HG03565 (cell line): ENCODE data around the gene KCNH2.

ENCODE experiments used
- ATAC-seq: cut with Tn5 transposase; IDR thresholded peaks from one replicate; pipeline ENCODE4 v1.9.1; 2021; ENCODE audit warnings: mild to moderate bottlenecking, moderate library complexity; ENCODE audit not compliant: unreplicated experiment

The KCNH2 gene

DNA sequence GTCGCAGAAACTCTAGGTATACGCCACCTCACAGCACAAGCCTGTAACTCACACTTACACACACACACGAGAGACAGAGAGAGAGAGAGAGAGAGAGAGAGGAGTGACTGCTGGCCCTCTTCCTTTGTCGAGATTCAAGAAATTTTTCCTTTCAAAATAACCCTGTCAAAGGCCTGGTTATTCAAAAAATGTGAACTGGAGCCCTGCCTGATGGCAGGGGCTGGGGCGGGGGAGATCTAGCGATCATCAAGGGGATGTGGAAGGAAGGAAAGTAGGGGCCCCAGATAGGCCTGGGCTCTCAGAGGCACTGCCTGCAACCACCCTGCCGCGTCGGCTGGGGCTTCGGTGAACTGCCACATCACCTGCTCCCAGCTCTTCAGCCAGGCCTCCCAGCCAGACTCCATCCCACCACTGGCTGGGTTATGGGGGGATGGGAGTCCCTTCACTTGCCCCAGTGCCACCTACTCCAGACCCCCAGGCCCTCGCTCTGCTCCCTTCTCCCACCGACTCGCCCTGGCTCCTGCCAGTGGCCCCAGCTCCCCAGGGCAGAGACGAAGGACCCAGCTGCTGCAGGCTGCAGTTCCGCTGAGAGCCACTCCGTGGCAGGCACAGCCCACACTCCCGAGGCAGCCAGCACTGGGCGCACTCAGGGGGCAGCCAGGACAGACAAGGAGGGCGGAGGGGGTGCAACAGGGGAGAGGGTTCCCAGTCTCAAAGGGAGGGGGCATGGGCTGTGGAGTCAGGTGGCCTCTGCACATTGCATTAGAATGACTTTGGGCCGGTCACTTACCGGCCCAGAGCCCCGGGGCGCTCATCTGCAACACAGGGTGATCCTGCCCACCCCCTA is 15.3 kb downstream of the KCNH2 start:
- ATAC-seq = no peak

GRCh38 chr7:150962290-150962552 is 15.9 kb downstream of the KCNH2 start:
- no peak for ATAC-seq

GRCh38 chr7:150961510-150962289 is 16.4 kb downstream of the KCNH2 start:
- no peak for ATAC-seq

DNA sequence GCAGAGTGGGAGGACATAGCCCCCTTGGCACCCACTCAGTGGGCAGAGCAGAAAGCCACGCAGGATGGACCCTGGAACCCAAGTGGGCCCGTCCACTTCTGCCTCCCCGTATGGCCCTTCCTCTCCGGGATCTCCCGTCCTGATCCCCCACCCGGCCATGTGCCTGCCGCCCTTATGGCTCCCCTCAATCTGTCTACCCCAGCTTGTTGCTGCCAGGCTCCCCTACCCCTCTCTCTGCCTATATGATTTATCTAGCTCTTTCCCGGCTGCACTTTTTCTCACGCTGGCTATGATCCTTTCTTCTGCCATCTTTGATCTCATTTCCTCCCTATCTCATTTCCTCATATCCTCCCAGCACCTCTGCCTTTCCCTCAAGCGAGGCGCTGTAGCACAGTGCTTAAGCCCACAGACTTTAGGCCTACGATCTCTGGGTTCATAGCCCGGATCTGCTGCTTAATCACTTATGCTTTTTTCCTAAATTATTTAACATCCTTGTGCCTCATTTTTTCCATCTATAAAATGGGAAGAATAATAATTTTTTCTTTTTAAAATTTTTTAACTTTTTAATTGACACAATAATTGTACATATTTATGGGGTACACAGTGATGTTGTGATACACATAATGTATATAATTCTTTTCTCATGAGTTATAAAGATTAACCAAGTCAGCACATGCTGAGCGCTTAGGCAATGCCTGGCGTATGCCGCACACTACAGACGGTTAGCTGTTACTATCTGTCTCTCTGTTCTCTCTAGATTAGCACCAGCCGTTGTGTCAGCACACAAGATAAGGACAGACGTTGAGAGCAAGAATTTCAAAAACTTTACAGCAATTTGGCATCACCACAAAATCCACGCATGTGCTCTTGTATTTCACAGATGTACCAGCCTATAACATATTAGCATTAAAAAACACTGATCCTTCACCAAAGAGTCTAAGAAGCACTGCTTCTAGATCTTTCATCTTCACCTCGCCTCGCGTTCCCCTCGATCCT is 18.1 kb downstream of the KCNH2 start:
- ATAC-seq = no peak

DNA sequence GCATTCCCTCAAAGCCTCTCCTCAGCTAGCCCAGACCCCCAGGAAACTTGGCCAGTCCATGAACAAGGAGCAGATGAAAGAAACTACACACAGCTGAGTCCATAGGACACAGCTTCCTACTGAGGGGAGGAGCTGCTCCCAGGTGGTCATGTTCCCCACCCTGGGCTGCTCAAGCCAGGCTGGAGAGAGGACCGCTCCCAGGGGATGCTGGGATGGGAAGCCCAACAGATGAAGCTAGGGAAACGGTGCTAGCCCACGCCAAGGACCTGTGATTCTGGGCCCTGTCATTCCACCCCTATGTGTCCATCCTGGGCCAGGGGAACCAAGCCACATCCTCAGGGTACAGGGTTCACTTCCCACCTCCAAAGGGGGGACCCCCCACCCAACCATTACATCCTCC is 19.0 kb downstream of the KCNH2 start:
- no peak for ATAC-seq

DNA sequence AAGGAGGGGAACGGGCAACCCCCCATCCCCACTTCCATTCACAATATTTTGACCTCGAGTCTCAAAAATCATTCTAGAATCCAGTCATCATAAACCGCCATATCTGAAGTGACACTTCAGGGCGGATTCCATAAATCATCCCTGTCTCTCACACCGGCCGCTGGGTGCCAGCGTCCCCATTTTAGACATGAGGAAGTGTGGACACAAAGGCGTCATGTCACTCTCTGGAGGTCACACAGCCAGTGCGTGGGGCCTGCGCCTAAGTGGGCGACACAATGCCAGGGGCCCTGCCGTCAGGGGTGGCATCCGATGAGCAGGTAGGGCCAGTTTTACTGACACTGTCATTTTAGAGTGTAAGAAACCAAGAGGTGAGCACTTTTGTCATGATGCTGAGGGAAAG is 19.5 kb downstream of the KCNH2 start:
- no peak for ATAC-seq

DNA sequence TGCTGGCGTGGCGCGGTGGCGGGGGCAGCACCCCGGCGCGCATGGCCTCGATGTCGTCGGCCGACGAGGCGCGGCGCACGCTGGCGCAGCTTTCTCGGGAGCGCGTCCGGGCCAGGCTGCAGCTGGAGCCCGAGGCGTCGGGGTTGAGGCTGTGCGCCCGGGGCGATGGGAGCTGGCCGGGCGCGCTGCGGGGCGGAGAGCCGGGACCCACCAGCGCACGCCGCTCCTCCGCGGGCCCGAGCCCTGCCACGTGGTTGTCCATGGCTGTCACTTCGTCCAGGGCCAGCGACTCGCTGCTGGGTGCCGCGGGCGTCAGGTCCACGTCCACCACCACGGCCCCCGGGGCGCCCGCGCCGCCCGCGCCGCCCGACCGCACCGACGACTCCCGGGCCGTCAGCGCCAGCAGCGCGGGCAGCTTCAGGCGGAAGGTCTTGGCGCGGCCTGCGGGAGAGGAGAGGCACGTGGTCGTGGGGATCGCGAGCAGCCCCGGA is 20.0 kb downstream of the KCNH2 start:
- ATAC-seq = no peak

DNA sequence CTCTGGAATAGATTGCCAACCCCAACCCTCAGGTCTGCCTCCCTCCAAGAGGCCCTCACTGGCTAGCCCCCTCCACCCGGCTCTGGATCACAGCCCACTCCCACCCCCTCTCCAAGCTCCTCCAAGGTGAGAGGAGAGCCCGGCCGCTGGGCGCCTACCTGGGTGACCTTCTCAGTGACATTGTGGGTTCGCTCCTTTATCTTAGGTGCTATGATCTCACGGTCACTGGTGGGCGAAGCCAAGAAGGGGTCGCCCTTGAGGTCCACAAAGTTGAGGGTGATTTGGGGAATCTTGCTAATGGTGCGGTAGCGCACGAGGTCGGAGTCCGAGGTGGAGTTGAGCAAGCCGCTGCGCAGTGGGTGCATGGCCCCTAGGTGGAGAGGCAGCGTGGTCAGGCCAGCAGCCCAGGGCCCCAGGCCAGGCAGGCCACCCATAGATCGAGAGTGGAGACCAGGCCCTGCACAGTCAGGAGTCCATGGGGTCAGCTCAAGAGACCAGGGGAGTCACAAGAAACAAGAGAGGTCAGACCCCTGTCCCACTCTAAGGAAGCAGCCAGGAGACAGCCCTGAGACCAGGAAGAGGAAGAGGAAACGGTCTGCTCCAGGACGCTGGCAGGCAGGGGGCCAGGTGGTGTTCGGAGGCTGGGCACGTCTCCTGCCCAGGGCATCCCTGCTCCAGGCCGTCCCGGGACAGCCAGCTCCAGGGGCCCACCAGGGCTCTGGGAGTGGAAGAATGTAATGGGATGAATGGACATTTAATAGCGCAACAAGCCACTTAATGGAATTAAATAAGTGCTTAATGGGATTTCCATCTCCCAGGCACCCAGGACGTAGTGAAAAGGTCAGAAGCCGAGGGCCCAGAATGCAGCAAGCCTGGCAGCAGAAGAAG is 20.7 kb downstream of the KCNH2 start:
- no peak for ATAC-seq

DNA sequence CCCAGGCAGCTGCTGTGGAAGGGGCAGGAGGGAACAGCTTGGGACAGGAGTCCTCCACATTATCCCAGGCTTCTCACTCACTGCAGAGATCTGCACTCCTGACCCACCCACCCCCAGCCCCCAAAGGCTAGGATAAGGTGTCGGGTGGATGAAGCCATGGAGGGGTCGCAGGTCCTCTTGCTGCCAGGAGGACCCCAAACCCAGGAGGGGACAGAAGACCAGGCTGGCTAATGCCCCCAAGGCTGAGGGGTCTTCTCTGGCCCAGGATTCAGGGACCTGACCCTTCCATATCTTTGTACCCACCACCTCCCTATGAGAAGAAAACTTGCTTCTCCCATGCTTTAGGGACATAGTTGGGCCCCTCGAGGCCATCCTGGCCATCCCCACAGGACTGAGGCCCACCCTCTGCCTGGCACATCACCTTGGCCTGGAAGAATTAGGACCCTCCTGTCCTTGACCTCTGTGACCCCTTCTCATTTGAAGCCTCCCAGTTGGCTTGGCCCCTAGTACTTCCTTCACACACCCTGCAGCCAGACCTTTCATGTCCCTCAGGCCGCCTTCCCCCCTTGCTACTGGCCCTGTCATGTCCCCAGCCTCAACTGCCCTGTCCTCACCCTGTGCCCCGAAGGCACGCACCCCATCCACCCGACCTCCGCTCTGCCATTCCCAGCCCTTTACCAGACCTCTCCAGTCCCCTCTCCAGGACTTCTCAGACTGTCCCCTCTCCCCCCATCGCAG is 21.6 kb downstream of the KCNH2 start:
- ATAC-seq = no peak

- no peak for ATAC-seq
Observed at GRCh38 chr7:150955519-150956394, 22.4 kb downstream of the KCNH2 start.

DNA sequence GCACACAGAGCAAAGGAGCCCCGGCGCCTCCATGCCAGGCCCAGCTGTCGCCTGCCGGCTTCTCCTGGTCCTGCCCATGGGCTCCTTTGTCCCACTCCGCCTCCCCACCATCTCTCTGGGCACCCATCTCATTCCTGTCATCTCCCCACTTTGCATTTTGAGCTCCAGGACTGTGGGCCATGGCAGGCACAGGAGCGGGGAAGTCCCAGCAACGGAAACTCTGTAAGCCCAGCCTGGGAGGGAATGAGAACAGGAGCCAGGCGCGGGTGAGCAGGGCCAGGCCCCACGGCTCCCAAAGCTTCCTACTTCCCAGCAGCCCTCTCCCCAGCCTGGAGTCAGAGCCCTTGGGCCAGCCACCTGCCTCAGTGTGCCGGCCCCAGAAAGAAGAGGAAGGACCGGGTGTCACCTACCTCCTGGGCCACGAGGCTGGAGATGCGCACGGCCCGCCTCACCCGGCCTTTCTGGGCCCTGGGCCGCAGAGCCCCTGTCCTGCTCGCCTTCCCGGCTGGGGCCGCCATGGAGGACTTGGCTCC is 23.1 kb downstream of the KCNH2 start:
- ATAC-seq = no peak

DNA sequence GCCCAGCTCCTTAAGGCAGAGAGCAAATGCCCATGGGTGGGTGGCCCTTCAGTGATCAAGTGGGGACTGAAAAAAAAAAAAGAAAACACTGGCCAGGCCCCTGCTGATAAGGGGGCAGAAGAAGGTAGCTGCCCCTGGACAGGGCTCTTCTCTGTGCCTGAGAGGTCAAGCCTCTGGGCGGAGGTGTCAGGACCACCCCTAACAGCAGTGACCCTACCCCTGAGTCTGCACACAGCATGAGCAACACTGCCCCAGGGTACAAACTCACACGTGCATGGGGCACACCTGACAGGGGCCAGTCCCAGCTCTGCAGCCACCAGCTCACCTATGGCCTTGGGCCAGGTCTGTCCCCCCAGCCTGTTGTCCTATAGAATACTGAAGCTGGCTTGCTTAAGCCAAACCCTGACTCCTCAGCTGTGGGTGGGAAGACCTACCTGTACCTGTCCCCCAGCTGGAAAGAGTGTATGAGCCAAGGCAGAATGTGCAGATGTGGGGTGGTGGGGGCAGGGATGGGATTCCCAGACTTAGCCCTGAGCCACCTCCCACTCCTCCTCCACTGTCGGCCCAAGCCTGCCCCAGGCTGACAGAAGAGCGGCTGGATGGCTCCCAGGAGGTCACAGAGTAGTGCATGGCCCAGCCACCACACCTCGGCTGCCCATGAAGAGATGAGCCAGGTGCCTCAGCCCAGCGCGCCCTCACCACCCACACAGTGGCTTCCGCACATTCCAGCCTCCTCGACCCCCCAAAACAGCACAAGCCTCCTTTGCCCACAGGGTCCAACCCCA is 23.7 kb downstream of the KCNH2 start:
- ATAC-seq = no peak

GRCh38 chr7:150953061-150953997 is 24.8 kb downstream of the KCNH2 start:
- ATAC-seq = no peak

DNA sequence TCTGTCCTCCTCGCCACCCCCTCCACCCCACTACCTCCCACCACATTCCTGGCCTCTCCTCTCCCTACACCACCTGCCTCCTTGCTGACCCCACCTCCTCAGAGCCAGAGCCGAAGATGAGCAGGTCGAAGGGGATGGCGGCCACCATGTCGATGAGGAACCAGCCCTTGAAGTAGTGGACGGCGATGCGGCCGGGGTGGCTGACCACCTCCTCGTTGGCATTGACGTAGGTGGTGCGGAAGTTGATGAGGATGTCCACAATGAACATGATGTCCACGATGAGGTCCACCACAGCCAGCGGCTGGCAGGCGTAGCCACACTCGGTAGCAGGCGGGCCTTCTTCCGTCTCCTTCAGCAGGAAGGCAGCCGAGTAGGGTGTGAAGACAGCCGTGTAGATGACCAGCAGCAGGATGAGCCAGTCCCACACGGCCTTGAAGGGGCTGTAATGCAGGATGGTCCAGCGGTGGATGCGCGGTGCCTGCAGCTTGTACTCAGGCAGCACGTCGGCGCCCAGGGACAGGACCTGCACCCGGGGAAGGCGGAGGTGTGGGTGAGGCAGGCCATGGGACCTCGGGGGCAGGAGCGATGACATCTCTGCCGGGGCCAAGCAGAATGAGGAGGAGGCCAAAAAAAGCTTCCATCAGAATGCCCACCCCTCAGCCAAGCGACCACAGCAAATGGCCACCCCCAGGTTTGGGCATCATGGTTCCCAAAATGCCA is 25.6 kb downstream of the KCNH2 start:
- ATAC-seq = no peak

DNA sequence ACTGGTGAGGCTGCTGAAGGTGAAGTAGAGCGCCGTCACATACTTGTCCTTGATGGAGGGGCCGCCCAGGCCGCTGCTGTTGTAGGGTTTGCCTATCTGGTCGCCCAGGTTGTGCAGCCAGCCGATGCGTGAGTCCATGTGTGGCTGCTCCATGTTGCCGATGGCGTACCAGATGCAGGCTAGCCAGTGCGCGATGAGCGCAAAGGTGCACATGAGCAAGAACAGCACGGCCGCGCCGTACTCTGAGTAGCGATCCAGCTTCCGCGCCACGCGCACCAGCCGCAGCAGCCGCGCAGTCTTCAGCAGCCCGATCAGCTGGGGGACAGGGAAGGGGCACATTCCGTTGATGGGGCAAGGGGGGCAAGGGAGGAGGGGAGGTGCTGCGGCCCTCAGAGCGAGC is 26.6 kb downstream of the KCNH2 start:
- no peak for ATAC-seq

DNA sequence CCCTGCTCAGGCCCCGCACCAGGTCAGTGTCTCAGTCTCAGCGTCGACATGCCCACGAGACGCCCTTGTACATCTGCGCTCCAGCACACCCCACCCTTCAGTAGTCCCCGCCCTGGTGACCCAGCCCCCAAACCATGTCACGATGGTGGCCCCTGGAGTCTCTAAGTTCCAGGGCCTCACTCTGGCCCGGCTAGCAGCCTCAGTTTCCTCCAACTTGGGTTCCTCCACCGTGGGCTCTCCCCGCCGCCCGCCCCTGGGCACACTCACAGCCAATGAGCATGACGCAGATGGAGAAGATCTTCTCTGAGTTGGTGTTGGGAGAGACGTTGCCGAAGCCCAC is 27.0 kb downstream of the KCNH2 start:
- ATAC-seq = no peak
